ENCODE measurements around the gene ACOX3.
"Not testable (repeated sequence)": the region's sequence is repeated elsewhere in the genome, so short reads cannot be mapped to it uniquely, and the experiment has no call there.

ACOX3 gene

GRCh38 chr4:8353912-8354453 is 86.5 kb downstream of the ACOX3 start:
- no peak for FAIRE-seq
- no peak for DNase-seq (ENCODE audit: insufficient read length, low spot score)
- TF ChIP-seq POU2F2 (IDR thresholded peaks at IDR 0.05; ENCODE audit: low read depth, low read length) (no peak), POLR2A (IDR thresholded peaks at IDR 0.05; ENCODE audit: low read depth, low read length) (no peak), PAX5 (IDR thresholded peaks at IDR 0.05; ENCODE audit: insufficient read depth, low read length, severe bottlenecking) (no peak), SPI1 (IDR thresholded peaks at IDR 0.05; ENCODE audit: low read depth, low read length) (no peak), POLR2AphosphoS5 (IDR thresholded peaks at IDR 0.05; ENCODE audit: low read depth, low read length) (no peak), TAF1 (IDR thresholded peaks at IDR 0.05; ENCODE audit: low read depth, low read length) (no peak)

- FAIRE-seq: no peak
- no peak for TF ChIP-seq POLR2AphosphoS5 (IDR thresholded peaks at IDR 0.05; ENCODE audit: low read depth, low read length)
- TF ChIP-seq POU2F2 (IDR thresholded peaks at IDR 0.05; ENCODE audit: low read depth, low read length): no peak
- no peak for TF ChIP-seq SPI1 (IDR thresholded peaks at IDR 0.05; ENCODE audit: low read depth, low read length)
- no peak for TF ChIP-seq TAF1 (IDR thresholded peaks at IDR 0.05; ENCODE audit: low read depth, low read length)
- TF ChIP-seq PAX5 (IDR thresholded peaks at IDR 0.05; ENCODE audit: insufficient read depth, low read length, severe bottlenecking): no peak
- TF ChIP-seq POLR2A (IDR thresholded peaks at IDR 0.05; ENCODE audit: low read depth, low read length): no peak
- DNase-seq (ENCODE audit: insufficient read length, low spot score): no peak
Measured at GRCh38 chr4:8353158-8353669, 87.3 kb downstream of the ACOX3 start.

GRCh38 chr4:8352368-8353157 is 88.0 kb downstream of the ACOX3 start:
- FAIRE-seq: no peak
- TF ChIP-seq POLR2A (IDR thresholded peaks at IDR 0.05; ENCODE audit: low read depth, low read length) (no peak), SPI1 (IDR thresholded peaks at IDR 0.05; ENCODE audit: low read depth, low read length) (no peak), PAX5 (IDR thresholded peaks at IDR 0.05; ENCODE audit: insufficient read depth, low read length, severe bottlenecking) (no peak), POU2F2 (IDR thresholded peaks at IDR 0.05; ENCODE audit: low read depth, low read length) (no peak), TAF1 (IDR thresholded peaks at IDR 0.05; ENCODE audit: low read depth, low read length) (no peak), POLR2AphosphoS5 (IDR thresholded peaks at IDR 0.05; ENCODE audit: low read depth, low read length) (no peak)
- DNase-seq (ENCODE audit: insufficient read length, low spot score): no peak

GRCh38 chr4:8351931-8352367 is 88.6 kb downstream of the ACOX3 start:
- DNase-seq (ENCODE audit: insufficient read length, low spot score) (no peak), FAIRE-seq (no peak)
- TF ChIP-seq PAX5 (IDR thresholded peaks at IDR 0.05; ENCODE audit: insufficient read depth, low read length, severe bottlenecking) (no peak), POLR2A (IDR thresholded peaks at IDR 0.05; ENCODE audit: low read depth, low read length) (no peak), TAF1 (IDR thresholded peaks at IDR 0.05; ENCODE audit: low read depth, low read length) (no peak), POU2F2 (IDR thresholded peaks at IDR 0.05; ENCODE audit: low read depth, low read length) (no peak), POLR2AphosphoS5 (IDR thresholded peaks at IDR 0.05; ENCODE audit: low read depth, low read length) (no peak)

GRCh38 chr4:8350841-8351461 is 89.6 kb downstream of the ACOX3 start:
- no peak for TF ChIP-seq PAX5 (IDR thresholded peaks at IDR 0.05; ENCODE audit: insufficient read depth, low read length, severe bottlenecking)
- no peak for TF ChIP-seq SPI1 (IDR thresholded peaks at IDR 0.05; ENCODE audit: low read depth, low read length)
- TF ChIP-seq POLR2AphosphoS5 (IDR thresholded peaks at IDR 0.05; ENCODE audit: low read depth, low read length): no peak
- TF ChIP-seq POU2F2 (IDR thresholded peaks at IDR 0.05; ENCODE audit: low read depth, low read length): no peak
- no peak for TF ChIP-seq POLR2A (IDR thresholded peaks at IDR 0.05; ENCODE audit: low read depth, low read length)
- no peak for TF ChIP-seq TAF1 (IDR thresholded peaks at IDR 0.05; ENCODE audit: low read depth, low read length)
- DNase-seq (ENCODE audit: insufficient read length, low spot score): no peak
- FAIRE-seq: no peak

GRCh38 chr4:8350352-8350751 is 90.2 kb downstream of the ACOX3 start:
- no peak for DNase-seq (ENCODE audit: insufficient read length, low spot score)
- no peak for FAIRE-seq
- TF ChIP-seq POU2F2 (IDR thresholded peaks at IDR 0.05; ENCODE audit: low read depth, low read length) (no peak), POLR2AphosphoS5 (IDR thresholded peaks at IDR 0.05; ENCODE audit: low read depth, low read length) (no peak), SPI1 (IDR thresholded peaks at IDR 0.05; ENCODE audit: low read depth, low read length) (no peak), POLR2A (IDR thresholded peaks at IDR 0.05; ENCODE audit: low read depth, low read length) (no peak), TAF1 (IDR thresholded peaks at IDR 0.05; ENCODE audit: low read depth, low read length) (no peak), PAX5 (IDR thresholded peaks at IDR 0.05; ENCODE audit: insufficient read depth, low read length, severe bottlenecking) (no peak)

- DNase-seq (ENCODE audit: insufficient read length, low spot score): no peak
- TF ChIP-seq POU2F2 (IDR thresholded peaks at IDR 0.05; ENCODE audit: low read depth, low read length): no peak
- TF ChIP-seq POLR2AphosphoS5 (IDR thresholded peaks at IDR 0.05; ENCODE audit: low read depth, low read length): no peak
- TF ChIP-seq POLR2A (IDR thresholded peaks at IDR 0.05; ENCODE audit: low read depth, low read length): no peak
- TF ChIP-seq PAX5 (IDR thresholded peaks at IDR 0.05; ENCODE audit: insufficient read depth, low read length, severe bottlenecking): no peak
- no peak for TF ChIP-seq SPI1 (IDR thresholded peaks at IDR 0.05; ENCODE audit: low read depth, low read length)
- TF ChIP-seq TAF1 (IDR thresholded peaks at IDR 0.05; ENCODE audit: low read depth, low read length): no peak
- FAIRE-seq: no peak
Measured at GRCh38 chr4:8349664-8350236, 90.8 kb downstream of the ACOX3 start.

GRCh38 chr4:8349236-8349635 is 91.3 kb downstream of the ACOX3 start:
- FAIRE-seq; DNase-seq (ENCODE audit: insufficient read length, low spot score): not testable (repeated sequence)

- TF ChIP-seq POLR2AphosphoS5 (IDR thresholded peaks at IDR 0.05; ENCODE audit: low read depth, low read length) (no peak), POLR2A (IDR thresholded peaks at IDR 0.05; ENCODE audit: low read depth, low read length) (no peak), TAF1 (IDR thresholded peaks at IDR 0.05; ENCODE audit: low read depth, low read length) (no peak), PAX5 (IDR thresholded peaks at IDR 0.05; ENCODE audit: insufficient read depth, low read length, severe bottlenecking) (no peak), POU2F2 (IDR thresholded peaks at IDR 0.05; ENCODE audit: low read depth, low read length) (no peak), SPI1 (IDR thresholded peaks at IDR 0.05; ENCODE audit: low read depth, low read length) (no peak)
- FAIRE-seq (no peak), DNase-seq (ENCODE audit: insufficient read length, low spot score) (no peak)
Measured at GRCh38 chr4:8348071-8348470, 92.5 kb downstream of the ACOX3 start.

All from GM12891 (cell line).